GM23338 (cell line): ENCODE results near the gene VASN. TPM values are rescaled to one million over a fixed set of nuclear protein-coding genes. Genes with fewer than 3 reads are reported as not detected.

ENCODE experiments used
- ATAC-seq: fragments of 200-7000 bp; cut with Tn5 transposase; 3 replicates; pipeline ENCODE4 v1.9.1; 2020
- DNase-seq: peaks from one replicate; pipeline ENCODE4 v3.0.0-alpha.2; 2015; ENCODE audit warnings: low spot score
- H2AFZ ChIP-seq: fragments of 200-600 bp; sonication (generic); 2 replicates; pipeline ENCODE4 v1.8.0; 2016; ENCODE audit warnings: antibody characterized with exemption, mild to moderate bottlenecking, moderate library complexity
- H3F3A ChIP-seq: fragments of 200-600 bp; sonication (generic); replicated peaks from 2 replicates; pipeline ENCODE4 v1.8.0; 2017; ENCODE audit warnings: antibody characterized with exemption, mixed run types, low read depth
- H3K27ac ChIP-seq: fragments of 200-600 bp; sonication (generic); 2 replicates; pipeline ENCODE4 v1.6.1; 2016; ENCODE audit warnings: low read depth
- H3K27me3 ChIP-seq: fragments of 200-600 bp; sonication (generic); 2 replicates; pipeline ENCODE4 v1.8.0; 2016; ENCODE audit warnings: mild to moderate bottlenecking, mixed run types, moderate library complexity; ENCODE audit not compliant: insufficient read depth
- H3K36me3 ChIP-seq: fragments of 200-600 bp; sonication (generic); 2 replicates; pipeline ENCODE4 v1.8.0; 2016; ENCODE audit warnings: mild to moderate bottlenecking; ENCODE audit not compliant: insufficient read depth
- H3K4me1 ChIP-seq: fragments of 200-600 bp; sonication (generic); 2 replicates; pipeline ENCODE4 v1.8.0; 2016; ENCODE audit warnings: mild to moderate bottlenecking, moderate library complexity; ENCODE audit not compliant: insufficient read depth
- H3K4me2 ChIP-seq: fragments of 200-600 bp; sonication (generic); 2 replicates; pipeline ENCODE4 v1.7.1; 2017; ENCODE audit warnings: mixed run types
- H3K4me3 ChIP-seq: fragments of 200-600 bp; sonication (generic); 2 replicates; pipeline ENCODE4 v1.6.1; 2016; ENCODE audit warnings: mixed run types
- H3K79me2 ChIP-seq: fragments of 200-600 bp; sonication (generic); replicated peaks from 2 replicates; pipeline ENCODE4 v1.8.0; 2017; ENCODE audit warnings: mild to moderate bottlenecking; ENCODE audit not compliant: insufficient read depth
- H3K9me2 ChIP-seq: fragments of 200-600 bp; sonication (generic); 2 replicates; pipeline ENCODE4 v1.8.0; 2017; ENCODE audit not compliant: insufficient read depth
- H4K20me1 ChIP-seq: fragments of 200-600 bp; sonication (generic); replicated peaks from 2 replicates; pipeline ENCODE4 v1.8.0; 2017; ENCODE audit warnings: mild to moderate bottlenecking; ENCODE audit not compliant: insufficient read depth
- H3K27ac Mint-ChIP-seq: 2 replicates; pipeline ENCODE4 v1.8.0; 2020; ENCODE audit warnings: inconsistent platforms, mild to moderate bottlenecking, moderate library complexity, mixed read lengths
- H3K27me3 Mint-ChIP-seq: 3 replicates; pipeline ENCODE4 v1.8.0; 2022; ENCODE audit warnings: low read depth, mild to moderate bottlenecking, moderate library complexity, mixed read lengths, inconsistent platforms; ENCODE audit not compliant: insufficient read depth, poor library complexity
- H3K36me3 Mint-ChIP-seq: 3 replicates; pipeline ENCODE4 v1.8.0; 2021; ENCODE audit warnings: low read depth, mild to moderate bottlenecking, inconsistent platforms, moderate library complexity, mixed read lengths
- H3K4me1 Mint-ChIP-seq: 3 replicates; pipeline ENCODE4 v1.8.0; 2020; ENCODE audit warnings: mild to moderate bottlenecking, inconsistent platforms, mixed read lengths
- H3K4me3 Mint-ChIP-seq: 3 replicates; pipeline ENCODE4 v1.8.0; 2021; ENCODE audit warnings: moderate library complexity, mild to moderate bottlenecking, inconsistent platforms, mixed read lengths
- H3K9me3 Mint-ChIP-seq: 3 replicates; pipeline ENCODE4 v1.8.0; 2020; ENCODE audit warnings: moderate library complexity, mild to moderate bottlenecking, inconsistent platforms, mixed read lengths
- CREB1 ChIP-seq: fragments of 250-450 bp; sonication (Bioruptor Pico); IDR thresholded peaks from 2 replicates; pipeline ENCODE4 v1.5.0; 2020; ENCODE audit warnings: low read depth, mild to moderate bottlenecking, moderate library complexity
- CTCF ChIP-seq, 2 experiments: fragments of 200-600 bp in 1 of 2; sonication (generic) in 1 of 2; conservative IDR thresholded peaks; 2 replicates each; pipeline versions ENCODE4 v1.5.1 to v1.6.1; 2016 to 2017; ENCODE audit warnings: antibody characterized with exemption in 2 of 2, low read depth in 2 of 2, mild to moderate bottlenecking in 2 of 2, moderate library complexity in 1 of 2
- EZH2 ChIP-seq: fragments of 200-600 bp; sonication (generic); IDR thresholded peaks from one replicate; pipeline ENCODE4 v1.8.0; 2017; ENCODE audit warnings: antibody characterized with exemption, mild to moderate bottlenecking, low read depth; ENCODE audit not compliant: unreplicated experiment
- JUNB ChIP-seq: IDR thresholded peaks from one replicate; pipeline ENCODE4 v1.6.1; 2016; ENCODE audit warnings: antibody characterized with exemption; ENCODE audit not compliant: unreplicated experiment
- NANOG ChIP-seq: IDR thresholded peaks from 2 replicates; pipeline ENCODE4 v1.6.1; 2016; ENCODE audit warnings: antibody characterized with exemption, borderline replicate concordance
- STAT1 ChIP-seq: IDR thresholded peaks from one replicate; pipeline ENCODE4 v1.6.1; 2016; ENCODE audit warnings: antibody characterized with exemption; ENCODE audit not compliant: unreplicated experiment
- ZNF114 ChIP-seq: fragments of 250-450 bp; sonication (Bioruptor Pico); IDR thresholded peaks from 2 replicates; pipeline ENCODE4 v1.5.0; 2020; ENCODE audit warnings: mild to moderate bottlenecking, moderate library complexity
- ZNF462 ChIP-seq: fragments of 250-450 bp; sonication (Bioruptor Pico); IDR thresholded peaks from 2 replicates; pipeline ENCODE4 v1.5.0; 2020; ENCODE audit warnings: mild to moderate bottlenecking, moderate library complexity
- polyA plus RNA-seq: library from polyadenylated mRNA; unstranded; fragments of >200 nt; fragmentation: Nextera tagmentation; extraction: Ambion mirVana; gene quantifications from 2 replicates; pipeline ENCODE4 v1.2.1, GENCODE V29; 2016
- total RNA-seq: library from RNA; depleted of rRNA; stranded (reverse); fragments of >200 nt; shearing (Covaris generic); gene quantifications from 2 replicates; pipeline ENCODE4 v1.2.3, GENCODE V29; 2014

The VASN gene
- total and polyA plus RNA-seq, 2 experiments from 2014 or later = 8.0 to 15.5 TPM

DNA sequence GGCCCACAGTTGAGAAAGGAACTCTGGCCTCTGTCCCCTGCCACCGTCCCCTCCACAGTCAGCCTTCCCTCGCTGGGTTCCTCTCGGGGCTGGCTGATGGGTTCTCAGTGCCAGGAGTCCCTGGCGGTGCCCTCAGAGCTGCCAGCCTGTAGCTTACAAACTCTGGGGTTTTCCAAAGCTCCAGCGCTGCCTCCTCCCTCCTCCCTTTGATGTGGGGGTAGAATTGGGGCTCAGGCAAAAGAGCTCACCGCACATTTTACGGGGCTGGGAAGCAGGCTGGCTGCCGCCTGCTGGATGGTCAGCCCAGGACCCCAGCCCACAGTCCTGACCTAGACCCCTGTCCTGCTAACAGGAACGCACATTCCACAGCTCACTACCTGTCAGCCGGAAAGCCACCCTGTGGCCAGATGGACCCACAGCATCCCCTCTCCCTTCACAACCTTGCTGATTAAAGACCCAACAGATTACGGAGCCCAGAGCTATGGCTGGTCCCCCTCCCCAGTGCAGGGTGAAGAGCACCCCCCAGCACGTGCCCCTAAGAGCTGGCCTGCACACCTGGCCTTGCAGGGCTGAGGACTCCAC, 6.0 kb downstream of the VASN start:
- Histone ChIP-seq H3K4me2 (peak overlapping the region; percentile 48; the same call in 1 of the 2 replicates), H3K27ac (peak overlapping the region; percentile 76; the same call in 1 of the 2 replicates), H3F3A (0 out of 2 replicates have a peak, but pooled peaks cover 11% of the 10 kb centered on the region), H3K36me3 (no peaks in the 10 kb centered on the region), H4K20me1 (no peaks in the 10 kb centered on the region; the same call in 1 of the 2 replicates), H2AFZ (no peak overlapping the region), H3K9me2 (no peaks in the 10 kb centered on the region), H3K27me3 (no peaks in the 10 kb centered on the region), H3K79me2 (peaks cover 10% of the 10 kb centered on the region), H3K4me3 (no peak overlapping the region), H3K4me1 (peaks cover 50% of the 10 kb centered on the region)
- Mint-ChIP-seq H3K9me3 (no peaks in the 10 kb centered on the region), H3K4me3 (peak overlapping the region; percentile 19; the same call in 1 of the 3 replicates), H3K27me3 (peaks cover 20% of the 10 kb centered on the region), H3K27ac (peak overlapping the region; percentile 28; the same call in 1 of the 2 replicates), H3K36me3 (peaks cover 3% of the 10 kb centered on the region; the same call in 2 of the 3 replicates), H3K4me1 (peaks cover 59% of the 10 kb centered on the region)
- TF ChIP-seq CTCF (conservative IDR thresholded peaks at IDR 0.05; ENCODE audit: low read depth in 2 of 2) (peak; percentile 41 to 44; a peak in 2 of 4 replicates), STAT1 (no peak), NANOG (no peak), ZNF114 (CRISPR knock-in tag) (no peak)
- DNase-seq = peak; percentile 74
- peak; percentile 37 for ATAC-seq

DNA sequence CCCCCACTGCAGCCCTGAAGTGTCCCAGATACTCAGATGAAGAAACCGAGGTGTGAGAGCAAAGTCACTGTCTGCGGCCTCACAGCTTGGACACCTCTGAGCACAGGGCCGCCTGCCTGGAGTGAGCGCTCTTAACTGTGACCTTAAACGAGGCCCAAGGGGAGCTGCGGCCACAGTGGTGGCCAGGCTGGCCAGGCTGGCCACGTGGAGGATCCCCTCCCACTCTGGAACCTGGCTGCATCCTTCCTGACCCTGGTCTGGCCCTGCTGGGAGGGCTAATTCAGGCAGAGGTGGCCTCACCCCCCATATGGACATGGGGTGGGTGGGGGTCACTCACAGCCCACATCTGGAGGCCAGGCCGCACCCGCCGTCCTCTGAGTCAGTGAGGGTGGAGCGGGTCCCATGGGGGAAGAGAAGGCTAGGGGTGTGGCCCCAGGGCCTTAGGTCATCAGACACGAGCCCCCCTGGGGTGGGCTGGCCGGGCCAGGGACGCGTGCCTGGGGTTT, 6.6 kb downstream of the VASN start:
- peak overlapping the region; percentile 26; the same call in 1 of the 2 replicates for H3K27ac Mint-ChIP-seq
- no peak for TF ChIP-seq CREB1 (CRISPR knock-in tag)
- no peak for TF ChIP-seq EZH2
- no peak for TF ChIP-seq ZNF462
- no peak for TF ChIP-seq CTCF (conservative IDR thresholded peaks at IDR 0.05; ENCODE audit: low read depth in 2 of 2)
- TF ChIP-seq STAT1 = no peak
- TF ChIP-seq NANOG = no peak
- no peak for TF ChIP-seq JUNB

More for the DNA sequence above, 6.6 kb downstream of the VASN start:
- Histone ChIP-seq H3K4me2 (no peak overlapping the region), H2AFZ (no peak overlapping the region), H3F3A (0 out of 2 replicates have a peak, but pooled peaks cover 9% of the 10 kb centered on the region), H3K79me2 (peaks cover 7% of the 10 kb centered on the region), H3K9me2 (no peaks in the 10 kb centered on the region), H3K4me1 (peaks cover 44% of the 10 kb centered on the region), H3K36me3 (no peaks in the 10 kb centered on the region), H3K27me3 (no peaks in the 10 kb centered on the region), H4K20me1 (no peaks in the 10 kb centered on the region; the same call in 1 of the 2 replicates), H3K27ac (0 out of 2 replicates have a peak overlapping the region, but pooled peaks have one; percentile 76), H3K4me3 (no peak overlapping the region)
- no peak for DNase-seq
- Mint-ChIP-seq H3K4me1 (peaks cover 54% of the 10 kb centered on the region), H3K36me3 (peaks cover 3% of the 10 kb centered on the region; the same call in 2 of the 3 replicates), H3K4me3 (no peak overlapping the region; the same call in 2 of the 3 replicates), H3K27me3 (peaks cover 16% of the 10 kb centered on the region), H3K9me3 (no peaks in the 10 kb centered on the region)
- ATAC-seq = no peak
